KG1 (cell line): ENCODE measurements around the gene ARHGAP27.
"Not testable (repeated sequence)": the region's sequence is repeated elsewhere in the genome, so short reads cannot be mapped to it uniquely, and the experiment has no call there.

Experiments
- DNase-seq: peaks from one replicate; lab custom pipeline; 2025; lab: John Stamatoyannopoulos, UW

Gene ARHGAP27

GRCh38 chr17:45361451-45361850 lies 71.2 kb downstream of the ARHGAP27 start:
- DNase-seq, result no peak

DNA sequence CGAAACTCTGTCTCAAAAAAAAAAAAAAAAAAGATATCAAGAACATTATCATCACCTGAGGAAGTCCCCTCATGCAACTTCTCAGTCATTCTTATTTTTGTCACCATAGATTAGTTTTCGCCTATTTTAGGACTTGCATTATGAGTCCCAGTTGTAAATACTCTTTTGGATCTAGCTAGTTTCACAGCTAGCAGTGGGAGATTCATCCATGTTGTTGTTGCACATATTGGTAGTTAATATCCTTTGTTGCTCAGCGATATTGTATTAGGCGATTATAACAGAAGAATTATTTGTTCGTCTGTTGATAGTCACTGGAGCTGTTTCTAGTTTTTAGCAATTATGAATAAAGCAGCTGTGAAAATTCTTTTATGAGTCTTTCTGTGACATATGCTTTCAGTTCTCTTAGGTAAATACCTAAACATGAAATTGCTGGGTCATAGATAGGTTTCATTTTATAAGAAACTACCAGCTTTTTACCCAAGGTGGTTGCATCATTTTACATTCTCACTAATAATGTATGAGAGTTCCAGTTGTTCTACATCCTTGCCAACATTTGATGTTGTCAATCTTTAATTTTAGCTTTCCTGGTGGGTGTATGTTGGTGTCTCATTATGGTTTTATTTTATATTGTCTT lies 75.2 kb downstream of the ARHGAP27 start:
- DNase-seq, result no peak

DNA sequence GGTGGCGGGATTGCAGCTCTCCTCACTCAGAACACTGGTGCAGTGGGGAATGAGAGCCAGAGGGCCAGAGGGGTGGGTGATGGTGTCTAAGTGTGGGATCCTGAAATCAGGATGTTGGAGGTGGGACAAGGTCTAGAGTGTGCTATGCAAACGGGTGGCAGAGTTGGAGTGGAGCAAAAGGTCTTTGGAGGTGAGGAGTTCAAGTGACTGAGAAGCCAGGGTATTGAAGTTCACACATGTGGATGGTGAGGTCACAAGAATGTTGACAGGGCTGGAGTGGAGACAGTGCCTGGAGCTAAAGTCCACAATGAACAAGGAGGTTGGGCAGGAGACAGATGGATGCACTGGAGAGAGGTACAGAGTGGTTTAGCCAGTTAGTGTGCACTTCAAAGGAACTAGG lies 77.6 kb downstream of the ARHGAP27 start:
- DNase-seq, result no peak

DNA sequence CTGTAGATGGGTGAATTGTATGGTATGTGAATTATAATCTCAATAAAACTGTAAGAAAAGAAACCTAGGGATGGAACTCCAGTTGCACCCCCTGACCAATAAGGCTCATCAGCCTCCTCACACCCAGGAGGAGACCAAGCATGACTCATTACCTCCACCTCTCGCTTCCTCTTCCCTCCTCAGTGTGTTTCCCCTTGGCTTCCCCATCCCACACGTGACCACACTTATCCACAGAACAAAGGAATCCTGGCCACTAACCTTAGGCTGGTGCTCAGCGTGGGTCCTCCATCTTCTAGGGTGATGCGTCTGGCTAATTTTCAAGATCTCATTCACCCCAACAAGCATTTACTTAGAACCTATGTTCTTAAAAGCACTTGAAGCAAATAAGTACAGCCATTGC lies 79.6 kb downstream of the ARHGAP27 start:
- no peak for DNase-seq

DNA sequence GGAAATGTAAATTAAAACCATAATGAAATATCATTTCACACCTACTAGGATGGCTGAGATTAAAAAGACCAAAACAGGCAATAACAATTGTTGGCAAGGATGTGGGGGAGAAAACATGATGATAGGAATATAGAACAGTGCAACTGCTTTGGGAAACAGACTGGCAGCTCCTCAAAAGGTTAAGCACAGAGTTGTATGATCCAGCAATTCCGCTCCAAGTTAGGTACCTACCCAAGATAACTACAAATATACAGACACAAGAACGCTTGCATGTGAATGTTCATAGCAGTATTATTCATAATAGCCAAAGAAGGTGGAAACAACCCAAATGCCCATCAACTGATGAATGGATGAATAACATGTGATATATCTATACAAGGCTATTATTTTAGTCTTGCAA lies 80.8 kb downstream of the ARHGAP27 start:
- DNase-seq, result no peak

DNA sequence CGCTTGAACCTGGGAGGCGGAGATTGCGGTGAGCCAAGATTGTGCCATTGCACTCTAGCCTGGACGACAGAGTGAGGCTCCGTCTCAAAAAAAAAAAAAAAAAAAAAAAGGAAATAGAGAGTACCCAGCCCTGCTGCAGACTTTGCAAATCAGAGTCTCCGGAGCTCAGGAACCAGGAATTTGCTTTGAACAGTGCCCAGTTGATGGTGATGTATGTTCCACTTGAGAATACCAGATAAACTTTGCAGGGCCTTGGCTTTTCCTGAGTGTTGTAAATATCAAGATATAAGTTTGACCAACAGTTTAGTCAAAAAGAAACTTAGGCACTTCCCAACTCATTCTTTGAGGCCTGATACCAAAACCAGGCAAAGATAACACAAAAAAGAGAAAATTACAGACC lies 85.2 kb downstream of the ARHGAP27 start:
- no peak for DNase-seq

DNA sequence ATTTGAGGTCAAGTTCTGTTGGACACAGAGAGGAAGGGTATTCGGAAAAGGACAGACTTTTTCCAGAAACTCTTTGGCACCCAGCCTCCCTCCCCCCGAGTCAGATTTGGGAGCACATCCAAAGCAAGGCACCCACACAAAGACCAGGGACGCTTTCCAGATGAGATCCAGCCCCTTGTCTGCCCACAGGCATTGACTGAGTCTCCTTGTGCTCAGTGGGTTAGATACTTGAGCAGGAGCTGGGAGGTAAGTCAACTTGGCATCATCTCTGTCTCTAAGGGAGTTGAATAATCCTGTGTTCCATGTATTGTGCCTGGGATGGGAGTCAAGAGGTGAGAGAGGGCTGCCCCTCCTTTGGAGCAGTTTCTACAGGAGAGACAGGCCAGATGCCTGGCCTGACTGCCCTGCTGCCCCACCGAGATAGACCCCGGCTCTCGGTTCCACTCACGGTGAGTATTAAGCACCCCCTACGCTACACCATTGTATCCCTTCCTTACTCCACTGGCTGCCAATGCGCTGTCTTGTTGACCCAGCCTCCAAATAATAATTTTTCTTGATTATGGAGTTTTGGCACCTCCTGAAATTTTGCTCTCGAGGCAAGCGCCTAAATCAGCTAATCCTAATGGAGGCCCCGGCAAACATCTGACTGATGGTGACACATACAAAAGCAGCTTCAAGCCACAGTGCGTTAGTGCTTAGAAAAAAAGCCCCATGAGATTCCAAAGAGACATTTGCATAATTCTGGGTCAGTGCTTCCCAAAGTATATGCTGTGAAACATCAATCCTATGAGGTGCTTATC lies 86.3 kb downstream of the ARHGAP27 start:
- DNase-seq, result no peak

DNA sequence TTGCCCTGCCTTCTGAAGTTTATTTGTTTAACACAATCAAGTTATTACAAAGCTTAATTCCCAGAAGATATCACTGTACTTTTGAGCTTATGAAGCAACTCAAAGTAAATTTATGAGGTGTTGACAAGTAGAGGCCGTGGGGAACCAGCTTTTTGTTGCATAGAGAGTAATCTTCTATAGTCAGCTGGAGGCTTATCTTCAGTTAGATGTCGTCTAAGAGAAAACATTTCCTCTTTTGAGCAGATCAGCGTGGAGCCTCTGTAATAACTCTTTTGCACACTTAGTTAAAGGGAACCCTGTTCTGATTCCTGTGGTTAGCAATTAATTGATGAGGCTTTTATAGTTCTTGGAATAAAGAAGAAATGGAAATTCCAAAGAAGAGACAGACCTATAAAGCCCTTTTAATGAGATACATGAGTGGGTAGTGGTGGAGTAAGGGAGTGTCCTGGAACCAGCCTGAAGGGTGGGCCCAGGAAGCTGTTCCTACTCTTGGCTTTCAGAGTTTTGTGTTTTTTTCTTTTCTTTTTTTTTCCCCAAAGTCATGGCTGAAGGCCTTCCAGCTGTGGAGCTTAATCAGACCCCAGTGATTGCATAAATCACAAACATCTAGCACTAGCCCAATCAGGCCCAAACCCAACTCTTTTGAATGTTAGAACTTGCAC lies 87.0 kb downstream of the ARHGAP27 start:
- DNase-seq, result peak; percentile 74

- no peak for DNase-seq
Measured at GRCh38 chr17:45345246-45345553, 87.5 kb downstream of the ARHGAP27 start.

GRCh38 chr17:45343967-45344664 lies 88.6 kb downstream of the ARHGAP27 start:
- DNase-seq, result not testable (repeated sequence)
